NK-92 (cell line): ENCODE measurements around the gene TBCC.
"Not testable (repeated sequence)": the region's sequence is repeated elsewhere in the genome, so short reads cannot be mapped to it uniquely, and the experiment has no call there.

Source experiments
- DNase-seq: peaks from one replicate; lab custom pipeline; 2025; ENCODE audit not compliant: unreplicated experiment; lab: John Stamatoyannopoulos, UW

The TBCC gene

GRCh38 chr6:42745640-42746462 is at the start of gene TBCC:
Gene TBCC (minus strand): TSS chr6:42746103. CDS start chr6:42746073, 30 bp downstream.
- DNase-seq = peak; percentile 81

GRCh38 chr6:42795651-42796050 is 49.7 kb upstream of the TBCC start:
- DNase-seq = no peak

GRCh38 chr6:42791706-42792320 is 45.9 kb upstream of the TBCC start:
- DNase-seq = no peak

- DNase-seq = no peak
These were observed 44.8 kb upstream of the TBCC start for GRCh38 chr6:42790549-42791181.

- no peak for DNase-seq
These were observed 42.8 kb upstream of the TBCC start for GRCh38 chr6:42788671-42789070.

- no peak for DNase-seq
These were observed 41.2 kb upstream of the TBCC start for GRCh38 chr6:42787063-42787472.

- no peak for DNase-seq
These were observed 40.7 kb upstream of the TBCC start for GRCh38 chr6:42786525-42786985.

GRCh38 chr6:42784717-42785498 is 39.0 kb upstream of the TBCC start:
- DNase-seq = no peak

GRCh38 chr6:42783876-42784642 is 38.2 kb upstream of the TBCC start:
- no peak for DNase-seq

- DNase-seq = no peak
These were observed 37.4 kb upstream of the TBCC start for GRCh38 chr6:42783177-42783875.

GRCh38 chr6:42782689-42783176 is 36.8 kb upstream of the TBCC start:
- no peak for DNase-seq

- no peak for DNase-seq
These were observed 36.1 kb upstream of the TBCC start, which contains the start of gene BICRAL for GRCh38 chr6:42781796-42782688. Gene BICRAL (plus strand): TSS chr6:42782052. CDS start chr6:42822023, 39,971 bp downstream.

GRCh38 chr6:42781546-42781795 is 35.6 kb upstream of the TBCC start:
- no peak for DNase-seq

- no peak for DNase-seq
These were observed 33.6 kb upstream of the TBCC start for GRCh38 chr6:42779521-42779920.

- no peak for DNase-seq
These were observed 32.2 kb upstream of the TBCC start for GRCh38 chr6:42778122-42778521.

GRCh38 chr6:42777126-42777822 is 31.4 kb upstream of the TBCC start:
- no peak for DNase-seq

- not testable (repeated sequence) for DNase-seq
These were observed 29.1 kb upstream of the TBCC start for GRCh38 chr6:42774821-42775487.

- no peak for DNase-seq
These were observed 28.3 kb upstream of the TBCC start for GRCh38 chr6:42774201-42774600.
